Measurements from ENCODE around the gene CHD1. TPM values are rescaled to one million over a fixed set of nuclear protein-coding genes. Genes with fewer than 3 reads are reported as not detected.
A peak's percentile ranks its signal among the peaks of the same experiment; 100 is the strongest.

CHD1 gene
- total RNA-seq, 4 donors from 2014 or later: 45.6 to 95.7 (median 53.0) TPM

DNA sequence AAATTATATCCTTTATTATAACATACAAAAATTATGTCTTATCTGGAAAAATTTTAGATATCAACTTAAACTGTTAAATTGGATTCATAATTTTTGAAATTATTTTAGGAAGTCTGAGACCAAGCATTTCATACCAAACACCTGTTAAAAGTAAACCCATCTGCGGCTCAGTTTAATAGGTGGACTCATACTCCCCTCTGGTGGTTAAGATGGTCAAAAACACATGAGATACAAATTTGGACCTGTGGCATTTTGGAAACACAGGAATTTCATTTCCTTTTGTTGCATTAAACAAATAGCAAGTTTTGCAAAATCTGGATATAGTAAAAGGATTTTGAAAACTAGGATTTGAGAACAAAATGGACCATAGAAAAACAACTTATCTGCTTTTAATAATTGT, 101.6 kb downstream of the CHD1 start:
- no peaks in the 10 kb centered on the region for H3K27me3 ChIP-seq
- no peaks in the 10 kb centered on the region for H3K36me3 ChIP-seq
- WGBS, 2 donors (ENCODE audit: low coverage in 1 of 2): 21 to 22% methylated on average over 1 of the region's 1 CpG
- H3K27ac ChIP-seq: no peak overlapping the region
- no peak for TF ChIP-seq EP300 (IDR thresholded peaks at IDR 0.05; ENCODE audit: low read depth)
- TF ChIP-seq POLR2AphosphoS5 (IDR thresholded peaks at IDR 0.05): no peak
- TF ChIP-seq, protein P1, sequence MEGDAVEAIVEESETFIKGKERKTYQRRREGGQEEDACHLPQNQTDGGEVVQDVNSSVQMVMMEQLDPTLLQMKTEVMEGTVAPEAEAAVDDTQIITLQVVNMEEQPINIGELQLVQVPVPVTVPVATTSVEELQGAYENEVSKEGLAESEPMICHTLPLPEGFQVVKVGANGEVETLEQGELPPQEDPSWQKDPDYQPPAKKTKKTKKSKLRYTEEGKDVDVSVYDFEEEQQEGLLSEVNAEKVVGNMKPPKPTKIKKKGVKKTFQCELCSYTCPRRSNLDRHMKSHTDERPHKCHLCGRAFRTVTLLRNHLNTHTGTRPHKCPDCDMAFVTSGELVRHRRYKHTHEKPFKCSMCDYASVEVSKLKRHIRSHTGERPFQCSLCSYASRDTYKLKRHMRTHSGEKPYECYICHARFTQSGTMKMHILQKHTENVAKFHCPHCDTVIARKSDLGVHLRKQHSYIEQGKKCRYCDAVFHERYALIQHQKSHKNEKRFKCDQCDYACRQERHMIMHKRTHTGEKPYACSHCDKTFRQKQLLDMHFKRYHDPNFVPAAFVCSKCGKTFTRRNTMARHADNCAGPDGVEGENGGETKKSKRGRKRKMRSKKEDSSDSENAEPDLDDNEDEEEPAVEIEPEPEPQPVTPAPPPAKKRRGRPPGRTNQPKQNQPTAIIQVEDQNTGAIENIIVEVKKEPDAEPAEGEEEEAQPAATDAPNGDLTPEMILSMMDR (IDR thresholded peaks at IDR 0.05): peak; percentile 30 to 62 (median 48)
- TF ChIP-seq POLR2A (IDR thresholded peaks at IDR 0.05): no peak
- in situ Hi-C loops (cut with MboI; ENCODE audit: low pct_ligation_motif_present in 1 of 4, low pct_unique_long_range_greater_than_20kb in 1 of 4, low sequenced_read_pairs in 3 of 4): no loop called here
- H3K4me1 ChIP-seq: no peaks in the 10 kb centered on the region
- no peaks in the 10 kb centered on the region for H3K9me3 ChIP-seq
- intact Hi-C loops (cut with DNase I; ENCODE audit: low total_unique reads): no loop called here
- DNase-seq: no peak
- no peak overlapping the region for H3K4me3 ChIP-seq

GRCh38 chr5:98825582-98826375, 103.0 kb downstream of the CHD1 start:
- intact Hi-C loops (cut with DNase I; ENCODE audit: low total_unique reads): no loop called here
- H3K36me3 ChIP-seq: no peaks in the 10 kb centered on the region
- TF ChIP-seq EP300 (IDR thresholded peaks at IDR 0.05; ENCODE audit: low read depth) (no peak), POLR2AphosphoS5 (IDR thresholded peaks at IDR 0.05) (no peak), POLR2A (IDR thresholded peaks at IDR 0.05) (no peak)
- TF ChIP-seq, protein P1 (IDR thresholded peaks at IDR 0.05): no peak
- H3K27me3 ChIP-seq: no peaks in the 10 kb centered on the region
- no peak overlapping the region for H3K4me3 ChIP-seq
- in situ Hi-C loops (cut with MboI; ENCODE audit: low pct_ligation_motif_present in 1 of 4, low pct_unique_long_range_greater_than_20kb in 1 of 4, low sequenced_read_pairs in 3 of 4): no loop called here
- H3K9me3 ChIP-seq: peaks cover 6% of the 10 kb centered on the region in 2 donors
- 88 to 93% methylated on average over 4 of the region's 4 CpGs for WGBS, 2 donors (ENCODE audit: low coverage in 1 of 2)
- H3K4me1 ChIP-seq: no peaks in the 10 kb centered on the region
- DNase-seq: no peak
- H3K27ac ChIP-seq: no peak overlapping the region

GRCh38 chr5:98816582-98817222, 112.1 kb downstream of the CHD1 start:
- WGBS, 2 donors (ENCODE audit: low coverage in 1 of 2): 61 to 69% methylated on average over 2 to 6 of the region's 6 CpGs
- no peaks in the 10 kb centered on the region for H3K36me3 ChIP-seq
- intact Hi-C loops (cut with DNase I; ENCODE audit: low total_unique reads): no loop called here
- no peak overlapping the region for H3K4me3 ChIP-seq
- in situ Hi-C loops (cut with MboI; ENCODE audit: low pct_ligation_motif_present in 1 of 4, low pct_unique_long_range_greater_than_20kb in 1 of 4, low sequenced_read_pairs in 3 of 4): loop anchor here in 2 of 4 donors (25.0 kb wide), 2 partner anchors 1579 to 1604 kb away; no protein-coding TSS in a partner anchor
- TF ChIP-seq, protein P1 (IDR thresholded peaks at IDR 0.05): no peak
- TF ChIP-seq POLR2AphosphoS5 (IDR thresholded peaks at IDR 0.05) (no peak), EP300 (IDR thresholded peaks at IDR 0.05; ENCODE audit: low read depth) (no peak), POLR2A (IDR thresholded peaks at IDR 0.05) (no peak)
- peaks cover 0 to 5% (median 0%) of the 10 kb centered on the region in 4 donors for H3K4me1 ChIP-seq
- H3K27me3 ChIP-seq: no peaks in the 10 kb centered on the region
- H3K9me3 ChIP-seq: peaks cover 10 to 12% of the 10 kb centered on the region in 2 donors
- H3K27ac ChIP-seq: no peak overlapping the region
- peak; percentile 62 for DNase-seq

DNA sequence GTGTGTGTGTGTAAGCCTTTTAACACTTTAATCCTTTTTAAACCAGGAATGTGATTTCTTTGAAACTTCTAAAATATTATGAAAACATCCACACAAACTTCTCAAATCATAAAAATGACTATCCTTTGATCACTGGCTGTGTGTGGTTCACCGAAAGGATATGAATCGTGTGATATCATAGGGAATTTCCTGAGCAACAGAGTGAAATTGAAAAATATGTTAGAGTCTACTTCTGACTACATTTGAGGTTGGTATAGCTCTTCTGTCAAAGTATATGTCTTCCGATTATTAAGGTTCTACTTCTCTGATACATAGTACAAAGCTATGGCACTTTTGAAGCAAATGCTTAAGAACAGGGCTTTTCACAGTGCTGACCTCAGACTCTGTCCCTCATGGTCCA, 115.1 kb downstream of the CHD1 start:
- WGBS, 2 donors (ENCODE audit: low coverage in 1 of 2): 79 to 90% methylated on average over 2 to 3 of the region's 3 CpGs
- intact Hi-C loops (cut with DNase I; ENCODE audit: low total_unique reads): no loop called here
- DNase-seq: no peak
- Histone ChIP-seq H3K4me1 (peaks cover 0 to 5% (median 0%) of the 10 kb centered on the region in 4 donors), H3K27ac (no peak overlapping the region), H3K36me3 (no peaks in the 10 kb centered on the region), H3K4me3 (no peak overlapping the region), H3K27me3 (no peaks in the 10 kb centered on the region), H3K9me3 (no peaks in the 10 kb centered on the region)
- TF ChIP-seq EP300 (IDR thresholded peaks at IDR 0.05; ENCODE audit: low read depth) (no peak), POLR2A (IDR thresholded peaks at IDR 0.05) (no peak), POLR2AphosphoS5 (IDR thresholded peaks at IDR 0.05) (no peak)
- TF ChIP-seq, protein P1 (IDR thresholded peaks at IDR 0.05): no peak
- in situ Hi-C loops (cut with MboI; ENCODE audit: low pct_ligation_motif_present in 1 of 4, low pct_unique_long_range_greater_than_20kb in 1 of 4, low sequenced_read_pairs in 3 of 4): loop anchor here in 2 of 4 donors (25.0 kb wide), 2 partner anchors 1576 to 1601 kb away; no protein-coding TSS in a partner anchor

All from transverse colon (tissue), 4 donors.